NT2/D1 (cell line): ENCODE data around the gene GLCE.

ENCODE experiments used
- DNase-seq: peaks from one replicate; pipeline ENCODE4 v3.0.0-alpha.2; 2011; ENCODE audit warnings: low read depth, low spot score
- H3K27me3 ChIP-seq: 2 replicates; pipeline ENCODE4 v1.6.0; 2011; ENCODE audit warnings: mild to moderate bottlenecking; ENCODE audit not compliant: insufficient read length, insufficient read depth
- H3K36me3 ChIP-seq: 2 replicates; pipeline ENCODE4 v1.6.1; 2011; ENCODE audit warnings: mild to moderate bottlenecking, low read length, mixed read lengths; ENCODE audit not compliant: insufficient read depth, insufficient read length
- H3K4me1 ChIP-seq: 2 replicates; pipeline ENCODE4 v1.5.1; 2011; ENCODE audit not compliant: insufficient read depth, insufficient read length
- H3K4me3 ChIP-seq: 2 replicates; pipeline ENCODE4 v1.5.1; 2011; ENCODE audit warnings: low read depth; ENCODE audit not compliant: insufficient read length
- H3K9ac ChIP-seq: 2 replicates; pipeline ENCODE4 v1.6.0; 2011; ENCODE audit warnings: low read depth; ENCODE audit not compliant: insufficient read length
- H3K9me3 ChIP-seq: 2 replicates; pipeline ENCODE4 v1.5.1; 2011; ENCODE audit warnings: mild to moderate bottlenecking, low read length; ENCODE audit not compliant: insufficient read depth
- SUZ12 ChIP-seq: IDR thresholded peaks from 2 replicates; pipeline ENCODE4 v1.6.1; 2011; ENCODE audit not compliant: insufficient read length, insufficient read depth; ENCODE audit errors: extremely low read depth
- YY1 ChIP-seq: IDR thresholded peaks from 2 replicates; pipeline ENCODE4 v1.6.1; 2011; ENCODE audit not compliant: insufficient read length, insufficient read depth
- ZNF274 ChIP-seq: IDR thresholded peaks from 2 replicates; pipeline ENCODE4 v1.6.1; 2011; ENCODE audit warnings: mild to moderate bottlenecking, low read depth, low read length

The GLCE gene

DNA sequence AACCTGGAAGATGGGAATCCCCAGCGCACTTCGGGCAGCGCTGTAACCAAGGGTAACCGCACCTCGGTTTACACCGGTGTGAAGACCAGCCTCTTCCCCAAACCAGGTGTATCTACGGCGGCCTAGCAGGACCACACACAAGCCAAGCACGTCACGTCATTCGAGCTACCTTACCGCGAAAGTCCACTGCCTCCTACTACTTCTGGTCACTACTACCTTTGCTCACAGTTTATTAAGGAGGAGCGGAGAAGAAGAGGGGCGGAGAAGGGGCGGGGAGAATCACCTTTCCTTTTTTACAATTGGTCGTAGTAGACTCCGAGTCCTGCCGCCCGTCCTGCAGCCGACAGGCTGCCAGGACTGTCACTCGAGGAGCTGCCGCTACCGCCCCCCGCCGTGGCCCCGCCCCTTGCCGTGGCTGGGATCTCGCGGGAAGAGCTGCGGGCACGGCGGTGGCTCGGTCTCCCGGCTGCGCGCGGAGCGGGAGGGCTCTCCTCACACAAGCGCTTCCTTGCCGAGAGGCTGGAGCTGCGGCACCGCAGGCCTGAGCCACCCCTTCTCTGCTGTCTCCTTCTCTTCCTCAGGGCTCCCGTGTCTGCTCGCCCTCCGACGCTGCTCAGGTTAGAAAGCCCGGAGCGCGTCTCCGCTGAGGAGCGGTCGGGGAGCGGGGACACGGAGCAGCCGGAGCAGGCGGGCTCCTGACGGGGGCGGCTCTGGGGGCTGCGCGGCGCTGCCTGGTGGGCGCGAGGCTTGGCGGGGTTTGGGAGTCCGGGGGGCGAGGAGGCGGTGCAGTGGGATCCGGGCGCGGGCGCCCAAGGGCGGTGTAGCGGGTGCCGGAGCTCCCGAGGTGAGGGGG, at the start of gene GLCE:
Gene GLCE, plus strand, starts transcription at position 495 of the 853 bp plus-strand sequence. CDS start 95,172 bp downstream, outside the sequence.
- Histone ChIP-seq H3K9ac (peak within 1 kb of the TSS; percentile 84), H3K27me3 (peaks cover 26% of the 10 kb centered on the region), H3K9me3 (no peaks in the 10 kb centered on the region), H3K4me1 (no peaks in the 10 kb centered on the region), H3K4me3 (peak within 1 kb of the TSS; percentile 73), H3K36me3 (no peaks in the 10 kb centered on the region)
- TF ChIP-seq SUZ12 (no peak), YY1 (no peak), ZNF274 (no peak)
- DNase-seq, result peak; percentile 94

GRCh38 chr15:69114331-69114928, 46.0 kb upstream of the GLCE start:
- DNase-seq, result no peak
- TF ChIP-seq YY1, result no peak
- no peak for TF ChIP-seq ZNF274
- no peak for TF ChIP-seq SUZ12

DNA sequence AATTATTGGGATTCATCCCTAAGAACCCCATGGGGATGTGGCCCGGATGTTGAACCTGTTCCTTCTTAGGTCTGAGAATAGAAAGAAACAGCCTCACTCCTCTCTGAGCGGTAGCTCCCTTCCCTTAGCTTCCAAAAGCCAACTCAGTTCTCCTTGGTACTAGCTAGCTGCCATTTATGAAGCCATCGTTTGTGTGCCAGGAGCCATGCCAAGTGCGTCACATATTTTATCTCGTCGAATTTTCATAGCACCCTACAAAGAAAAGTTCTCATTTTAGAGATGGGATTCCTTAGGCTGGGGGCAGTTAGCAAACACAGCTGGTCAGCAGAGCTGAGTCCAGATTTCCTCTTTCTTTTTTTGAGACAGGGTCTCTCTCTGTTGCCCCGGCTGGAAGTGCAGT, 45.4 kb upstream of the GLCE start:
- TF ChIP-seq SUZ12 (no peak), ZNF274 (no peak), YY1 (no peak)
- no peak for DNase-seq
- H3K36me3 ChIP-seq, result no peaks in the 10 kb centered on the region
- peaks cover 8% of the 10 kb centered on the region for H3K4me1 ChIP-seq
- no peaks in the 10 kb centered on the region for H3K9me3 ChIP-seq
- H3K9ac ChIP-seq, result no peak overlapping the region
- H3K27me3 ChIP-seq, result peaks cover 55% of the 10 kb centered on the region
- no peak overlapping the region for H3K4me3 ChIP-seq

More at GRCh38 chr15:69114331-69114928, 46.0 kb upstream of the GLCE start:
- peaks cover 52% of the 10 kb centered on the region for H3K27me3 ChIP-seq
- H3K9ac ChIP-seq, result no peak overlapping the region
- no peaks in the 10 kb centered on the region for H3K36me3 ChIP-seq
- no peak overlapping the region for H3K4me3 ChIP-seq
- H3K9me3 ChIP-seq, result no peaks in the 10 kb centered on the region
- peaks cover 5% of the 10 kb centered on the region for H3K4me1 ChIP-seq

DNA sequence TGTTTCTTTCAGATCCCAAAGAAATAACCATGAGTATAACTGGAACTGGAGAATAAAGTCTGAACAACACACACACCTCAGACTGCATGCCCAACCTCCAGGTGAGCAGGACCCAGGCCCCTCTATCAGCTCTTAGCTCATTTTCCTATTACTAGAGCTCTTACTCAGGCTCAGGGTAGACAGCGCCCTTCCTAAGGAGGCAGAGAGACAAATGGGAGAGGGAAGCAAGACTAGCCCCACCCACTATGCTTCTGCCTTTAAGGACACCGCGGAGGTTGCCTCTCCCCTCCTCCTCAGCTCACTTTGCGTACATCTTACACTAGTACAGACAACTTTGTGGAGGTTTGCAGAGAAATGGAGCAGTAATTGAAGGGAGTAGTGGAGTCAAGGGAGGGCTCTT, 44.0 kb upstream of the GLCE start:
- Histone ChIP-seq H3K4me1 (peaks cover 9% of the 10 kb centered on the region), H3K9me3 (no peaks in the 10 kb centered on the region), H3K4me3 (no peak overlapping the region), H3K9ac (no peak overlapping the region), H3K27me3 (peaks cover 65% of the 10 kb centered on the region), H3K36me3 (no peaks in the 10 kb centered on the region)
- DNase-seq, result no peak
- no peak for TF ChIP-seq YY1
- no peak for TF ChIP-seq ZNF274
- TF ChIP-seq SUZ12, result no peak

- no peaks in the 10 kb centered on the region for H3K36me3 ChIP-seq
- H3K9me3 ChIP-seq, result no peaks in the 10 kb centered on the region
- no peak overlapping the region for H3K4me3 ChIP-seq
- no peak for TF ChIP-seq YY1
- no peak for TF ChIP-seq ZNF274
- TF ChIP-seq SUZ12, result no peak
- peaks cover 9% of the 10 kb centered on the region for H3K4me1 ChIP-seq
- H3K9ac ChIP-seq, result no peak overlapping the region
- peaks cover 74% of the 10 kb centered on the region for H3K27me3 ChIP-seq
- peak; percentile 28 for DNase-seq
These were observed 43.0 kb upstream of the GLCE start for GRCh38 chr15:69117431-69117871.

GRCh38 chr15:69118089-69118488, 42.3 kb upstream of the GLCE start:
- no peak for DNase-seq
- no peak overlapping the region for H3K9ac ChIP-seq
- no peak for TF ChIP-seq SUZ12
- TF ChIP-seq ZNF274, result no peak
- TF ChIP-seq YY1, result no peak
- H3K4me3 ChIP-seq, result no peak overlapping the region
- no peaks in the 10 kb centered on the region for H3K36me3 ChIP-seq
- H3K4me1 ChIP-seq, result peaks cover 9% of the 10 kb centered on the region
- H3K9me3 ChIP-seq, result no peaks in the 10 kb centered on the region
- H3K27me3 ChIP-seq, result peaks cover 74% of the 10 kb centered on the region

DNA sequence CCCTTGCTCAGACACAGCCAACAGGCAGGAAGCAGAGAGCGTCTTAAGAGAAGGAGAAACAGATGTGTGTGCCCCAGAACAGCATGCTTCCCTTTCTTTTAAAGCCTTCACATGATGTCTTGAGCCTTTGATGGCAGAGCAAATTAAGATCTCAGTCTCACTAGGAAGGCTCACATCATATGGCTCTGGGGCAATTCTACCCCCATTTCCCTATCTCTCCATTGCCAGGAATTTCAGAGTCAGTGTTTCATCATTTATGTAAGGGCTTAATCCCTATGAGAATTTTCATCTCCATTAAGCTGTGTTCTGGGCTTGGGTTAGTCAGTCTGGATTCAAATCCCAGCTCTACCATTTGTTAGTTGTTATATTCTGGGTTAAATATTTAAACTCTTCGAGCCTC, 41.4 kb upstream of the GLCE start:
- Histone ChIP-seq H3K9me3 (no peaks in the 10 kb centered on the region), H3K27me3 (peaks cover 65% of the 10 kb centered on the region), H3K9ac (no peak overlapping the region), H3K4me1 (peaks cover 9% of the 10 kb centered on the region), H3K4me3 (no peak overlapping the region), H3K36me3 (no peaks in the 10 kb centered on the region)
- no peak for DNase-seq
- TF ChIP-seq YY1 (no peak), ZNF274 (no peak), SUZ12 (no peak)
